Lower leg skin (tissue), 3 donors: ENCODE results near the gene ARHGAP22.

ENCODE experiments used
- POLR2A ChIP-seq, 2 donors: fragments of 450-650 bp; IDR thresholded peaks; one replicate each; pipeline ENCODE4 v1.6.1; 2016 to 2017; ENCODE audit warnings: antibody characterized with exemption in 2 of 2, mild to moderate bottlenecking in 1 of 2, moderate library complexity in 1 of 2
- TF ChIP-seq, protein P1 (sequence below), 3 donors: fragments of 450-650 bp; IDR thresholded peaks; one replicate each; pipeline ENCODE4 v1.5.1; 2016; ENCODE audit warnings: antibody characterized with exemption in 3 of 3, mild to moderate bottlenecking in 3 of 3, moderate library complexity in 2 of 3

DNA sequence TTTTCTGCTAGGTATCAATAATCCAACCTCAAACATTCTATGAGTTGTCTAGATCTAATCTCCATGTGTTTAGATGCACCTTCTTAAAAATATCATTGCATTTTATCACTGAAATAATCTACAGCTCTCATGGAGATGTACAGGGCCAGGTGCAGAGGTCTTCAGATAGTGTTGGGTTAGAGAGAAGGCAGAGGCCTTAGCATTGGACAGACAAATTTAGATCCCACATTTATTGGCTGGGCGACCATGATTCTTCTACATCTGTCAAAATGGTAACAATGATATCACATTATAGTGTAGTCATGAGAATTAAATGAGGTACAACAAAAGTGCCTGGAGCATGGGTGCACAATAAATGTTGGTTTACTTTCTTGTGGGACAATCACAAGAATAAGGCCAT is 3.1 kb downstream of the ARHGAP22 start:
- TF ChIP-seq, protein P1, sequence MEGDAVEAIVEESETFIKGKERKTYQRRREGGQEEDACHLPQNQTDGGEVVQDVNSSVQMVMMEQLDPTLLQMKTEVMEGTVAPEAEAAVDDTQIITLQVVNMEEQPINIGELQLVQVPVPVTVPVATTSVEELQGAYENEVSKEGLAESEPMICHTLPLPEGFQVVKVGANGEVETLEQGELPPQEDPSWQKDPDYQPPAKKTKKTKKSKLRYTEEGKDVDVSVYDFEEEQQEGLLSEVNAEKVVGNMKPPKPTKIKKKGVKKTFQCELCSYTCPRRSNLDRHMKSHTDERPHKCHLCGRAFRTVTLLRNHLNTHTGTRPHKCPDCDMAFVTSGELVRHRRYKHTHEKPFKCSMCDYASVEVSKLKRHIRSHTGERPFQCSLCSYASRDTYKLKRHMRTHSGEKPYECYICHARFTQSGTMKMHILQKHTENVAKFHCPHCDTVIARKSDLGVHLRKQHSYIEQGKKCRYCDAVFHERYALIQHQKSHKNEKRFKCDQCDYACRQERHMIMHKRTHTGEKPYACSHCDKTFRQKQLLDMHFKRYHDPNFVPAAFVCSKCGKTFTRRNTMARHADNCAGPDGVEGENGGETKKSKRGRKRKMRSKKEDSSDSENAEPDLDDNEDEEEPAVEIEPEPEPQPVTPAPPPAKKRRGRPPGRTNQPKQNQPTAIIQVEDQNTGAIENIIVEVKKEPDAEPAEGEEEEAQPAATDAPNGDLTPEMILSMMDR (IDR thresholded peaks at IDR 0.05), result no peak
- no peak for TF ChIP-seq POLR2A (IDR thresholded peaks at IDR 0.05)
